Loucy (cell line): ENCODE results near the gene NSFL1C.

Experiments used
- H2AFZ ChIP-seq: fragments of 200-600 bp; sonication (generic); 2 replicates; pipeline ENCODE4 v1.6.0; 2016; ENCODE audit warnings: antibody characterized with exemption, mild to moderate bottlenecking, low read length, moderate library complexity
- H3F3A ChIP-seq: fragments of 200-600 bp; 2 replicates; pipeline ENCODE4 v1.6.0; 2016; ENCODE audit warnings: antibody characterized with exemption, low read depth, mild to moderate bottlenecking
- H3K27me3 ChIP-seq: fragments of 200-600 bp; sonication (generic); 2 replicates; pipeline ENCODE4 v1.6.1; 2014; ENCODE audit warnings: low read length, mild to moderate bottlenecking; ENCODE audit not compliant: insufficient read depth, poor library complexity, severe bottlenecking
- H3K36me3 ChIP-seq: fragments of 200-600 bp; sonication (generic); 2 replicates; pipeline ENCODE4 v1.6.1; 2016; ENCODE audit warnings: low read length; ENCODE audit not compliant: insufficient read depth
- H3K4me1 ChIP-seq: fragments of 200-600 bp; sonication (generic); 2 replicates; pipeline ENCODE4 v1.5.1; 2014; ENCODE audit warnings: low read length, mild to moderate bottlenecking; ENCODE audit not compliant: insufficient read depth, poor library complexity, severe bottlenecking
- H3K4me2 ChIP-seq: fragments of 200-600 bp; sonication (generic); 2 replicates; pipeline ENCODE4 v1.6.0; 2014; ENCODE audit warnings: antibody characterized with exemption, low read length, low read depth, mild to moderate bottlenecking; ENCODE audit not compliant: poor library complexity, severe bottlenecking
- H3K4me3 ChIP-seq: fragments of 200-600 bp; sonication (generic); 2 replicates; pipeline ENCODE4 v1.5.1; 2014; ENCODE audit warnings: low read length, mild to moderate bottlenecking, mixed read lengths; ENCODE audit not compliant: poor library complexity, severe bottlenecking
- H3K79me2 ChIP-seq: fragments of 200-600 bp; sonication (generic); 2 replicates; pipeline ENCODE4 v1.6.1; 2014; ENCODE audit warnings: low read length; ENCODE audit not compliant: insufficient read depth
- H3K9ac ChIP-seq: fragments of 200-600 bp; sonication (generic); 2 replicates; pipeline ENCODE4 v1.6.0; 2014; ENCODE audit warnings: mild to moderate bottlenecking, low read depth, low read length, moderate library complexity; ENCODE audit not compliant: poor library complexity, severe bottlenecking
- H3K9me2 ChIP-seq: fragments of 200-600 bp; sonication (generic); replicated peaks from 2 replicates; pipeline ENCODE4 v1.6.1; 2016; ENCODE audit warnings: low read depth, low read length, mixed read lengths
- H3K9me3 ChIP-seq: fragments of 200-600 bp; sonication (generic); 2 replicates; pipeline ENCODE4 v1.6.1; 2014; ENCODE audit warnings: mild to moderate bottlenecking, antibody characterized with exemption, low read length, low read depth; ENCODE audit not compliant: insufficient read depth
- H4K20me1 ChIP-seq: fragments of 200-600 bp; sonication (generic); 2 replicates; pipeline ENCODE4 v1.6.0; 2014; ENCODE audit warnings: antibody characterized with exemption, low read length, mild to moderate bottlenecking; ENCODE audit not compliant: insufficient read depth, poor library complexity, severe bottlenecking
- CTCF ChIP-seq: fragments of 200-600 bp; sonication (generic); conservative IDR thresholded peaks from 2 replicates; pipeline ENCODE4 v1.5.1; 2014; ENCODE audit warnings: mild to moderate bottlenecking, antibody characterized with exemption, low read length
- EZH2phosphoT487 ChIP-seq: fragments of 200-600 bp; IDR thresholded peaks from 2 replicates; pipeline ENCODE4 v1.6.1; 2018; ENCODE audit warnings: antibody characterized with exemption, mild to moderate bottlenecking, moderate library complexity, borderline replicate concordance

Gene NSFL1C

GRCh38 chr20:1469925-1470571, 3.4 kb upstream of the NSFL1C start:
- H3K36me3 ChIP-seq: no peaks in the 10 kb centered on the region
- peaks cover 14% of the 10 kb centered on the region for H4K20me1 ChIP-seq
- H3K4me2 ChIP-seq: no peak overlapping the region
- no peak overlapping the region for H2AFZ ChIP-seq
- TF ChIP-seq EZH2phosphoT487 (no peak), CTCF (peak; percentile 86)
- no peaks in the 10 kb centered on the region for H3K9me2 ChIP-seq
- H3K4me3 ChIP-seq: no peak overlapping the region
- no peaks in the 10 kb centered on the region for H3K9me3 ChIP-seq
- no peak overlapping the region for H3K9ac ChIP-seq
- H3K27me3 ChIP-seq: no peaks in the 10 kb centered on the region
- H3K79me2 ChIP-seq: peaks cover 14% of the 10 kb centered on the region
- H3K4me1 ChIP-seq: peaks cover 18% of the 10 kb centered on the region
- H3F3A ChIP-seq: no peaks in the 10 kb centered on the region

GRCh38 chr20:1469306-1469905, 2.8 kb upstream of the NSFL1C start:
- Histone ChIP-seq H3K9me3 (no peaks in the 10 kb centered on the region), H3K79me2 (peaks cover 21% of the 10 kb centered on the region), H3K27me3 (no peaks in the 10 kb centered on the region), H2AFZ (no peak overlapping the region), H3K4me1 (peaks cover 24% of the 10 kb centered on the region), H3K9ac (no peak overlapping the region), H3K4me2 (no peak overlapping the region), H4K20me1 (peaks cover 21% of the 10 kb centered on the region), H3K9me2 (no peaks in the 10 kb centered on the region), H3K4me3 (no peak overlapping the region), H3K36me3 (no peaks in the 10 kb centered on the region), H3F3A (no peaks in the 10 kb centered on the region)
- TF ChIP-seq CTCF: no peak
- TF ChIP-seq EZH2phosphoT487: no peak

GRCh38 chr20:1468117-1468624, 1.5 kb upstream of the NSFL1C start:
- peaks cover 37% of the 10 kb centered on the region for H3K4me1 ChIP-seq
- H4K20me1 ChIP-seq: peaks cover 32% of the 10 kb centered on the region
- H3K36me3 ChIP-seq: no peaks in the 10 kb centered on the region
- TF ChIP-seq CTCF (no peak), EZH2phosphoT487 (no peak)
- H3K79me2 ChIP-seq: peaks cover 33% of the 10 kb centered on the region
- no peaks in the 10 kb centered on the region for H3K27me3 ChIP-seq
- no peaks in the 10 kb centered on the region for H3F3A ChIP-seq
- no peak overlapping the region for H2AFZ ChIP-seq
- no peak overlapping the region for H3K9ac ChIP-seq
- no peak overlapping the region for H3K4me3 ChIP-seq
- no peak overlapping the region for H3K4me2 ChIP-seq
- no peaks in the 10 kb centered on the region for H3K9me3 ChIP-seq
- H3K9me2 ChIP-seq: no peaks in the 10 kb centered on the region
